Mesenchymal stem cell (in vitro differentiated cells and primary cell): ENCODE measurements around the gene ANKRD31.
"Not testable (repeated sequence)": the region's sequence is repeated elsewhere in the genome, so short reads cannot be mapped to it uniquely, and the experiment has no call there.

Experiments
- DNase-seq: peaks from one replicate; pipeline ENCODE4 v3.0.0-alpha.2; 2013
- H2AFZ ChIP-seq: one replicate; pipeline ENCODE4 v1.6.1; 2013; ENCODE audit warnings: low read depth, mild to moderate bottlenecking, control low read depth, inconsistent platforms, low read length, moderate library complexity
- H2AK5ac ChIP-seq: 2 replicates; pipeline ENCODE4 v1.6.1; 2013; ENCODE audit warnings: low read length, moderate library complexity, mild to moderate bottlenecking, inconsistent platforms; ENCODE audit not compliant: severe bottlenecking
- H2BK120ac ChIP-seq: one replicate; pipeline ENCODE4 v1.6.1; 2013; ENCODE audit warnings: low read depth, mild to moderate bottlenecking, inconsistent platforms, low read length, moderate library complexity
- H2BK12ac ChIP-seq, 2 experiments: one replicate each; pipeline ENCODE4 v1.6.1; 2013; ENCODE audit warnings: inconsistent platforms in 2 of 2, low read length in 2 of 2, mild to moderate bottlenecking in 2 of 2, moderate library complexity in 2 of 2, control low read depth in 1 of 2
- H2BK15ac ChIP-seq: one replicate; pipeline ENCODE4 v1.6.1; 2013; ENCODE audit warnings: mild to moderate bottlenecking, low read depth, inconsistent platforms; ENCODE audit not compliant: poor library complexity, severe bottlenecking
- H2BK5ac ChIP-seq: 2 replicates; pipeline ENCODE4 v1.6.1; 2013; ENCODE audit warnings: low read depth, mild to moderate bottlenecking, low read length, control low read depth, inconsistent platforms; ENCODE audit not compliant: poor library complexity, severe bottlenecking
- H3K14ac ChIP-seq, 2 experiments: one replicate each; pipeline ENCODE4 v1.6.1; 2013; ENCODE audit warnings: inconsistent platforms in 2 of 2, low read length in 2 of 2, control low read depth in 1 of 2, mild to moderate bottlenecking in 1 of 2, moderate library complexity in 1 of 2
- H3K18ac ChIP-seq, 2 experiments: one replicate each; pipeline ENCODE4 v1.6.1; 2013; ENCODE audit warnings: inconsistent platforms in 2 of 2, low read length in 2 of 2, control low read depth in 1 of 2, low read depth in 1 of 2, mild to moderate bottlenecking in 1 of 2
- H3K23ac ChIP-seq, 2 experiments: one replicate each; pipeline ENCODE4 v1.6.1; 2013; ENCODE audit warnings: inconsistent platforms in 2 of 2, low read length in 2 of 2, mild to moderate bottlenecking in 2 of 2, moderate library complexity in 2 of 2, control low read depth in 1 of 2
- H3K27ac ChIP-seq: 2 replicates; pipeline ENCODE4 v1.5.1; 2013; ENCODE audit warnings: mild to moderate bottlenecking, moderate library complexity, low read length, control low read depth, inconsistent platforms; ENCODE audit not compliant: poor library complexity, severe bottlenecking
- H3K27me3 ChIP-seq, 2 experiments: 2 replicates each; pipeline versions ENCODE4 v1.6.1 to v1.7.0; 2013; ENCODE audit warnings: low read length in 2 of 2, mild to moderate bottlenecking in 2 of 2, moderate library complexity in 2 of 2, control low read depth in 1 of 2, inconsistent platforms in 1 of 2; ENCODE audit not compliant: control insufficient read depth in 1 of 2, insufficient read depth in 1 of 2
- H3K36me3 ChIP-seq, 2 experiments: 2 replicates each; pipeline versions ENCODE4 v1.6.1 to v1.7.0; 2013; ENCODE audit warnings: low read length in 2 of 2, control low read depth in 1 of 2, inconsistent platforms in 1 of 2, low read depth in 1 of 2, mild to moderate bottlenecking in 1 of 2; ENCODE audit not compliant: insufficient read depth in 2 of 2, control insufficient read depth in 1 of 2
- H3K4ac ChIP-seq, 2 experiments: one replicate each; pipeline ENCODE4 v1.6.1; 2013; ENCODE audit warnings: inconsistent platforms in 2 of 2, low read length in 2 of 2, mild to moderate bottlenecking in 2 of 2, moderate library complexity in 2 of 2, control low read depth in 1 of 2, low read depth in 1 of 2
- H3K4me1 ChIP-seq: 2 replicates; pipeline ENCODE4 v1.6.1; 2013; ENCODE audit warnings: low read depth, low read length, control low read depth; ENCODE audit not compliant: control insufficient read depth, insufficient read depth
- H3K4me2 ChIP-seq: 2 replicates; pipeline ENCODE4 v1.6.1; 2013; ENCODE audit warnings: low read length, mild to moderate bottlenecking, inconsistent platforms; ENCODE audit not compliant: poor library complexity, severe bottlenecking
- H3K4me3 ChIP-seq, 2 experiments: 2 replicates each; pipeline versions ENCODE4 v1.5.1 to v1.7.0; 2013; ENCODE audit warnings: low read length in 2 of 2, mild to moderate bottlenecking in 2 of 2, control low read depth in 1 of 2, low read depth in 1 of 2; ENCODE audit not compliant: insufficient read depth in 1 of 2
- H3K79me1 ChIP-seq: replicated peaks from 2 replicates; pipeline ENCODE4 v1.6.1; 2013; ENCODE audit warnings: mild to moderate bottlenecking, control low read depth, low read length, inconsistent platforms; ENCODE audit not compliant: poor library complexity, severe bottlenecking
- H3K9ac ChIP-seq: 2 replicates; pipeline ENCODE4 v1.7.0; 2013; ENCODE audit warnings: mild to moderate bottlenecking, low read length, moderate library complexity
- H3K9me3 ChIP-seq: 2 replicates; pipeline ENCODE4 v1.7.0; 2013; ENCODE audit warnings: mild to moderate bottlenecking, low read length; ENCODE audit not compliant: control insufficient read depth
- H4K8ac ChIP-seq: one replicate; pipeline ENCODE4 v1.6.1; 2013; ENCODE audit warnings: inconsistent platforms, mild to moderate bottlenecking, low read length, moderate library complexity
- H4K91ac ChIP-seq: one replicate; pipeline ENCODE4 v1.6.1; 2013; ENCODE audit warnings: mild to moderate bottlenecking, low read length, inconsistent platforms
- WGBS: methylation state at CpG from one replicate; pipeline ENCODE4 v1.1.7; 2013; ENCODE audit warnings: mixed read lengths; 5-methylcytosine and 5-hydroxymethylcytosine counted together

Gene ANKRD31

GRCh38 chr5:75169516-75169915, 67.2 kb downstream of the ANKRD31 start:
- Histone ChIP-seq H2BK120ac (no peak overlapping the region), H3K4me2 (no peak overlapping the region), H2BK15ac (no peak overlapping the region), H2BK5ac (no peak overlapping the region), H3K23ac (no peak overlapping the region), H3K79me1 (no peaks in the 10 kb centered on the region), H2AFZ (no peak overlapping the region), H4K91ac (no peak overlapping the region), H3K18ac (no peak overlapping the region), H3K36me3 (no peaks in the 10 kb centered on the region), H3K14ac (no peak overlapping the region), H3K9ac (no peak overlapping the region), H3K4me1 (no peaks in the 10 kb centered on the region), H2BK12ac (no peak overlapping the region), H3K27ac (no peak overlapping the region), H3K27me3 (no peaks in the 10 kb centered on the region), H2AK5ac (no peak overlapping the region), H4K8ac (no peak overlapping the region), H3K9me3 (no peaks in the 10 kb centered on the region), H3K4me3 (no peak overlapping the region), H3K4ac (no peak overlapping the region)
- DNase-seq: no peak
- no CpG with 5 or more reads among the region's 2 CpGs for WGBS

GRCh38 chr5:75168026-75168735, 68.5 kb downstream of the ANKRD31 start:
- Histone ChIP-seq H3K27ac (no peak overlapping the region), H2BK5ac (no peak overlapping the region), H2BK120ac (no peak overlapping the region), H3K18ac (no peak overlapping the region), H2AFZ (no peak overlapping the region), H3K4me2 (no peak overlapping the region), H2BK12ac (no peak overlapping the region), H3K4me3 (no peak overlapping the region), H3K79me1 (no peaks in the 10 kb centered on the region), H3K27me3 (no peaks in the 10 kb centered on the region), H4K91ac (no peak overlapping the region), H3K4me1 (no peaks in the 10 kb centered on the region), H2AK5ac (no peak overlapping the region), H3K9me3 (no peaks in the 10 kb centered on the region), H3K36me3 (no peaks in the 10 kb centered on the region), H2BK15ac (no peak overlapping the region), H3K23ac (no peak overlapping the region), H3K9ac (no peak overlapping the region), H3K4ac (no peak overlapping the region), H4K8ac (no peak overlapping the region), H3K14ac (no peak overlapping the region)
- WGBS: 77% methylated on average over 1 of the region's 2 CpGs
- DNase-seq: no peak

DNA sequence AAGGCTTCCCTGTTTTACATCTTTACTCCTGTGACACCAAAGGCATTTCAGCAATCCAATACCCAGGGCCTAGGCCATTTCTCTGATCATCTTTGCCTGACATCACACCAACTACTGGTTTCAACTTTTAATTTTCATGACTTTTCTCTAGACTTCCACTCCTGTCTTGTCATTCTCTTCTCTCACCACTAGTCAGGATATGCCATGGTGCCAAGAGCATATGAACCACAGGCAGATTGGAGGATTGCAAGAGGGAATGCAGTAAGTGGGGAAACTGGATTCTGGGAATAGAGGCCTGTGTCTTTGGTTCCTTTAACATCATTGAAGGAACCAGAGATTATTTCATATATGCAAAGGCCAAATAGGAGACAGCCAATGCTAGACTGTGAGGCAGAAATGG, 69.3 kb downstream of the ANKRD31 start:
- H3K4me1 ChIP-seq: no peaks in the 10 kb centered on the region
- no peak overlapping the region for H2AFZ ChIP-seq
- H3K14ac ChIP-seq: no peak overlapping the region
- H2BK12ac ChIP-seq: no peak overlapping the region
- H3K23ac ChIP-seq: no peak overlapping the region
- H4K8ac ChIP-seq: no peak overlapping the region
- no peak overlapping the region for H4K91ac ChIP-seq
- H3K9me3 ChIP-seq: no peaks in the 10 kb centered on the region
- H3K4me3 ChIP-seq: no peak overlapping the region
- H2BK15ac ChIP-seq: no peak overlapping the region
- H2BK120ac ChIP-seq: no peak overlapping the region
- H3K4ac ChIP-seq: no peak overlapping the region
- H2BK5ac ChIP-seq: no peak overlapping the region
- H3K36me3 ChIP-seq: no peaks in the 10 kb centered on the region
- DNase-seq: peak; percentile 11
- no peak overlapping the region for H3K18ac ChIP-seq
- no peak overlapping the region for H3K27ac ChIP-seq
- H3K79me1 ChIP-seq: no peaks in the 10 kb centered on the region
- no peak overlapping the region for H3K4me2 ChIP-seq
- no peak overlapping the region for H3K9ac ChIP-seq
- no peak overlapping the region for H2AK5ac ChIP-seq
- no peaks in the 10 kb centered on the region for H3K27me3 ChIP-seq

DNA sequence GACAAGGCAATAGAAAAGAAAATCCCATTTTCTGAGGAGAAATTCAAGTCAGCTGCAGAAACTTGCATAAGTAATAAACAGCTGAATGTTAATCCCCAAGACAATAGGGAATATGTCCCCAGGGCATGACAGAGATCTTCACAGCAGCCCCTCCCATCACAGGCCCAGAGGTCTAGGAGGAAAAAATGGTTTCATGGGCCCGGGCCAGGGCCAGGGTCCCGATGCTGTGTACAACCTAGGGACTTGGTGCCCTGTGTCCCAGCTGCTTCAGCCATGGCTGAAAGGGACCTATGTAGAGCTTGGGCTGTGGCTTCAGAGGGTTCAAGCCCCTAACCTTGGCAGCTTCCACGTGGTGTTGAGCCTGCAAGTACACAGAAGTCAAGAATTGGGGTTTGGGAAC, 75.2 kb downstream of the ANKRD31 start:
- not testable (repeated sequence) for H3K79me1 ChIP-seq, H2AFZ ChIP-seq
- WGBS: 66% methylated on average over 3 of the region's 3 CpGs

More for the DNA sequence above, 75.2 kb downstream of the ANKRD31 start:
- not testable (repeated sequence) for H3K4me3 ChIP-seq, H3K27me3 ChIP-seq, H2BK15ac ChIP-seq, H3K18ac ChIP-seq, H3K23ac ChIP-seq, H4K8ac ChIP-seq, H3K9ac ChIP-seq, H3K36me3 ChIP-seq, H3K14ac ChIP-seq, DNase-seq, H3K4ac ChIP-seq, H2BK12ac ChIP-seq, H3K4me2 ChIP-seq, H2AK5ac ChIP-seq, H2BK5ac ChIP-seq, H2BK120ac ChIP-seq, H3K4me1 ChIP-seq, H4K91ac ChIP-seq, H3K9me3 ChIP-seq, H3K27ac ChIP-seq
